Breast epithelium (tissue), 4 donors: ENCODE data around the gene AMMECR1. TPM values are rescaled to one million over a fixed set of nuclear protein-coding genes. Genes with fewer than 3 reads are reported as not detected.
A peak's percentile ranks its signal among the peaks of the same experiment; 100 is the strongest.

Experiments used
- DNase-seq, 2 donors: peaks; one replicate each; pipeline ENCODE4 v3.0.0-alpha.2; 2019; ENCODE audit warnings: low spot score in 2 of 2
- H3K27ac ChIP-seq, 2 donors: fragments of 200-600 bp; sonication (generic) in 1 of 2; one replicate each; pipeline ENCODE4 v1.5.1; 2016 to 2019; ENCODE audit warnings: mild to moderate bottlenecking in 1 of 2
- H3K27me3 ChIP-seq, 2 donors: fragments of 200-600 bp; sonication (generic) in 1 of 2; one replicate each; pipeline versions ENCODE4 v1.5.1 to v1.6.0; 2017 to 2019; ENCODE audit warnings: control low read depth in 1 of 2, mild to moderate bottlenecking in 1 of 2
- H3K36me3 ChIP-seq: fragments of 200-600 bp; one replicate; pipeline ENCODE4 v1.5.1; 2019
- H3K4me1 ChIP-seq, 2 donors: fragments of 200-600 bp; sonication (generic); one replicate each; pipeline ENCODE4 v1.5.1; 2016 to 2019; ENCODE audit warnings: control low read depth in 1 of 2
- H3K4me3 ChIP-seq, 3 donors: fragments of 200-600 bp; sonication (generic); 1 replicate in 2 of 3; 2 replicates in 1 of 3; pipeline ENCODE4 v1.5.1; 2016 to 2019; ENCODE audit warnings: mild to moderate bottlenecking in 3 of 3, moderate library complexity in 2 of 3
- H3K9me3 ChIP-seq, 2 donors: fragments of 200-600 bp; sonication (generic) in 1 of 2; one replicate each; pipeline ENCODE4 v1.5.1; 2016 to 2019; ENCODE audit warnings: control low read depth in 1 of 2
- CTCF ChIP-seq, 3 donors: fragments of 450-650 bp; IDR thresholded peaks; one replicate each; pipeline ENCODE4 v1.5.1; 2016 to 2017; ENCODE audit warnings: antibody characterized with exemption in 3 of 3, mild to moderate bottlenecking in 3 of 3, moderate library complexity in 3 of 3
- POLR2A ChIP-seq: fragments of 450-650 bp; IDR thresholded peaks from one replicate; pipeline ENCODE4 v1.6.1; 2016; ENCODE audit warnings: antibody characterized with exemption, mild to moderate bottlenecking, moderate library complexity
- POLR2AphosphoS5 ChIP-seq, 3 donors: sonication (generic); formaldehyde crosslinking; IDR thresholded peaks; one replicate each; pipeline ENCODE4 v1.6.1; 2017; ENCODE audit warnings: antibody characterized with exemption in 3 of 3
- intact Hi-C: fragments of 100-400 bp; cut with DNase I; formaldehyde crosslinking; loops from one replicate; pipeline ENCODE4 v1.15.1; 2023; ENCODE audit warnings: low total_unique reads
- total RNA-seq, 3 donors: library from RNA; depleted of rRNA; stranded (reverse); fragments of >200 nt; gene quantifications; one replicate each; pipeline ENCODE4 v1.1.0, GENCODE V29; 2016

Gene AMMECR1
- total RNA-seq, 3 donors from 2014 or later: 4.3 to 8.2 (median 6.6) TPM

DNA sequence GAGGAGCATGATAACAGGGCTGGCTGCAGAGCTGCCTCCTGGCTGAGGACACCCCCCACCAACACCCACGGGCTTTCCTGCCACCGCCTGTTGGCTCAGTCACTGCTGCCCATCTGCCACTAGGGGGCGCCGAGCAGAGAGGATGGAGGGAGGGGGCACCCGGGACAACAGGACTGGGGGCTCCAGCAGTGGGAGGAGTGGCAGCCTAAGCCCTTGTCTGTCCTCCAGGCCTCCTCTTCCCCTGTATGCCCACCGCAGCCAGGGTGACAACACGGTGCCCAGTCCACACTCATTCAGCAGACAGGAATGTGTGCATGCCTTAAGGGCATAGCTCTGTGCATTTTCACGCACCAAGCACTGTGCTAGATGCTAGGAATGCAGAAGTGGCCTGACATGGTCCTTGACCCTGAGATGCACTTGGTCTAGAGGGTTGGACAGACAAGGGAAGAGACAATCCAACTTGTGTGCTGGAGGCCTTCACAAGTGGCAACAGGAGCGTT lies 149.9 kb downstream of the AMMECR1 start:
- no peak overlapping the region for H3K27ac ChIP-seq
- intact Hi-C loops: no loop called here
- TF ChIP-seq POLR2A (no peak), CTCF (IDR thresholded peaks at IDR 0.05) (peak in 2 of 3 donors; percentile 20 to 23), POLR2AphosphoS5 (IDR thresholded peaks at IDR 0.05) (no peak)
- DNase-seq: no peak
- peaks cover 0 to 37% of the 10 kb centered on the region in 2 donors for H3K27me3 ChIP-seq
- H3K4me1 ChIP-seq: no peaks in the 10 kb centered on the region
- H3K36me3 ChIP-seq: no peaks in the 10 kb centered on the region
- H3K9me3 ChIP-seq: no peaks in the 10 kb centered on the region
- no peak overlapping the region for H3K4me3 ChIP-seq

DNA sequence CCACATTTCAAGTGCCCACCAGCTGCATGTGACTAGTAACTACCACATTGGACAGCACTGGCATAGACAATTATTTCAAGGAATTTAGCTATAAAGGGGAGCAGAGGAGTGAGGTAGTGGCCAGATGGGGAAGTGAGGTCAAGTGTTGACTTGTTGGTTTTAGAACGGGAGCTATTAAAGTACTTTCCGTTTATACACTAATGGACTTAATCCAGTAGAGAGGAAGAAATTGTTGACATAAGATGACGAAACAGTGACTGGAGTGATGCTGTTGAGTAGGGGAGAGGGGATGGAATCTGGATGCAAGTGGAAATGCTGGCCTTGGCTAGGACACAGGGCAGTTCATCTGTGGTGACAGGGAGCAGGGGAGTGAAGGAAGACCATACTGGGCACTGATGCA lies 154.4 kb downstream of the AMMECR1 start:
- H3K9me3 ChIP-seq: no peaks in the 10 kb centered on the region
- TF ChIP-seq POLR2A (no peak), POLR2AphosphoS5 (IDR thresholded peaks at IDR 0.05) (no peak), CTCF (IDR thresholded peaks at IDR 0.05) (no peak)
- no peak overlapping the region for H3K27ac ChIP-seq
- H3K27me3 ChIP-seq: peaks cover 0 to 32% of the 10 kb centered on the region in 2 donors
- no peaks in the 10 kb centered on the region for H3K36me3 ChIP-seq
- H3K4me1 ChIP-seq: no peaks in the 10 kb centered on the region
- intact Hi-C loops: no loop called here
- H3K4me3 ChIP-seq: no peak overlapping the region
- no peak for DNase-seq

DNA sequence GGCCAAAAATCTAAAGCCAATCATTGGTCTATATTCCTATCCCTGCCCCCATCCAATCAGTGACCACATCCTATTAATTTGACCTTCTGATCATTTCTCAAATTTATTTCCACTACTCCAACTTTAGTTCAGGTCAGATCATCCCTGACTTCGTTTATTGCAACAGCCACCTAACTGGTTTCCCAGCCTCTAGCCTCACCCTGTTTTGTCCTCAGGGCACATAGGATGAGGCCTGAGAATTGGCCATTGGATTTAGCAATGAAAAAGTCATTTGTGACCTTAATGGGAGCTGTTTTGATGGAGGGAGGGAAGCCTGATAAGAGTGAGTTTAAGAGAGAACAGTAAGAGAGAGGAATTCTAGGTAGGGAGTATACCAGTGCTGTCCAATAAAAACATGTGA lies 155.0 kb downstream of the AMMECR1 start:
- TF ChIP-seq POLR2A (no peak), POLR2AphosphoS5 (IDR thresholded peaks at IDR 0.05) (no peak), CTCF (IDR thresholded peaks at IDR 0.05) (no peak)
- Histone ChIP-seq H3K4me1 (no peaks in the 10 kb centered on the region), H3K27me3 (peaks cover 0 to 32% of the 10 kb centered on the region in 2 donors), H3K27ac (no peak overlapping the region), H3K9me3 (no peaks in the 10 kb centered on the region), H3K36me3 (no peaks in the 10 kb centered on the region), H3K4me3 (no peak overlapping the region)
- DNase-seq: no peak
- intact Hi-C loops: no loop called here

DNA sequence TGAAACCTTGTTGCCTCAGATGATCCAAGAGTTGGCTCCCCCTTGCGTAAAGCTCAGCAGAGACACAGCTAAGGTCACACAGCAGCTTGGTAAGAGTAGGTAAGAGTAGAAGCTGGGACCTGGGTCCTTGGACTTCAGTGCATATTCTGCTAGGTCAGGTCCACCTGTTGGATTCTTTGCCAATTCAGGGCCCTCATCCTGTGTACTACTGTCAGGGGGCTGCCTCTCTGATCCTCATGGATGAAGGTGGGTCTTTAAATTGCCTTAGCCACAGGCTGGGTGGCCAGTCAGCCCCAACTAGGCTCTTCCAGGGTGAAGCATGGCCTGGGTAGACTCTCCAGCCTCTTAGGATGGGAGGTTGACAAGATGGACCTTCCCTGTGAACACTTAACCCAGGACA lies 155.8 kb downstream of the AMMECR1 start:
- Histone ChIP-seq H3K9me3 (no peaks in the 10 kb centered on the region), H3K27me3 (peaks cover 0 to 33% of the 10 kb centered on the region in 2 donors), H3K36me3 (no peaks in the 10 kb centered on the region), H3K4me3 (no peak overlapping the region), H3K27ac (no peak overlapping the region), H3K4me1 (no peaks in the 10 kb centered on the region)
- DNase-seq: no peak
- TF ChIP-seq CTCF (IDR thresholded peaks at IDR 0.05) (no peak), POLR2AphosphoS5 (IDR thresholded peaks at IDR 0.05) (no peak), POLR2A (no peak)
- intact Hi-C loops: no loop called here

GRCh38 chrX:110161361-110161686 lies 156.6 kb downstream of the AMMECR1 start:
- no peak for DNase-seq
- Histone ChIP-seq H3K27ac (no peak overlapping the region), H3K4me3 (no peak overlapping the region), H3K27me3 (peaks cover 0 to 38% of the 10 kb centered on the region in 2 donors), H3K9me3 (no peaks in the 10 kb centered on the region), H3K36me3 (no peaks in the 10 kb centered on the region), H3K4me1 (no peaks in the 10 kb centered on the region)
- intact Hi-C loops: no loop called here
- TF ChIP-seq CTCF (IDR thresholded peaks at IDR 0.05): no peak
- no peak for TF ChIP-seq POLR2AphosphoS5 (IDR thresholded peaks at IDR 0.05)
- no peak for TF ChIP-seq POLR2A
